ENCODE data around the gene DGAT2. TPM values are rescaled to one million over a fixed set of nuclear protein-coding genes. Genes with fewer than 3 reads are reported as not detected.

DGAT2 gene
- polyA plus RNA-seq, 1 donor from 2014 or later = 2.7 TPM

DNA sequence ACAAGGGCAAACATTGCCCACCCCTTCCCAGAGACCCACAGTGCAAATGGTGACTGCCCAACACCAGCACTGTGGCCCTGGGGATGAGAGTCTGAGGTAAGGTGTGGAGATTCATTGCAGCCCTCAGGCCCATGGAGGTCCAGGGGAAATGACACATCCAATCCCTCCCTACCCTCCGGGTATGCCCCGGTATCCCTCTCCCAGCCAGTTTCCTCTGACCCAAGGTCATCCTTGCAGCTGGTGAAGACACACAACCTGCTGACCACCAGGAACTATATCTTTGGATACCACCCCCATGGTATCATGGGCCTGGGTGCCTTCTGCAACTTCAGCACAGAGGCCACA, 27.5 kb downstream of the DGAT2 start:
- no peaks in the 10 kb centered on the region for H3K79me2 ChIP-seq (replicated peaks; ENCODE audit: insufficient read depth, low read length)
- TF ChIP-seq SMC3 (conservative IDR thresholded peaks at IDR 0.05; ENCODE audit: poor library complexity) = no peak
- TF ChIP-seq, protein P1, sequence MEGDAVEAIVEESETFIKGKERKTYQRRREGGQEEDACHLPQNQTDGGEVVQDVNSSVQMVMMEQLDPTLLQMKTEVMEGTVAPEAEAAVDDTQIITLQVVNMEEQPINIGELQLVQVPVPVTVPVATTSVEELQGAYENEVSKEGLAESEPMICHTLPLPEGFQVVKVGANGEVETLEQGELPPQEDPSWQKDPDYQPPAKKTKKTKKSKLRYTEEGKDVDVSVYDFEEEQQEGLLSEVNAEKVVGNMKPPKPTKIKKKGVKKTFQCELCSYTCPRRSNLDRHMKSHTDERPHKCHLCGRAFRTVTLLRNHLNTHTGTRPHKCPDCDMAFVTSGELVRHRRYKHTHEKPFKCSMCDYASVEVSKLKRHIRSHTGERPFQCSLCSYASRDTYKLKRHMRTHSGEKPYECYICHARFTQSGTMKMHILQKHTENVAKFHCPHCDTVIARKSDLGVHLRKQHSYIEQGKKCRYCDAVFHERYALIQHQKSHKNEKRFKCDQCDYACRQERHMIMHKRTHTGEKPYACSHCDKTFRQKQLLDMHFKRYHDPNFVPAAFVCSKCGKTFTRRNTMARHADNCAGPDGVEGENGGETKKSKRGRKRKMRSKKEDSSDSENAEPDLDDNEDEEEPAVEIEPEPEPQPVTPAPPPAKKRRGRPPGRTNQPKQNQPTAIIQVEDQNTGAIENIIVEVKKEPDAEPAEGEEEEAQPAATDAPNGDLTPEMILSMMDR (IDR thresholded peaks at IDR 0.05; ENCODE audit: poor library complexity, severe bottlenecking) = no peak
- TF ChIP-seq MXI1 (conservative IDR thresholded peaks at IDR 0.05; ENCODE audit: poor library complexity, severe bottlenecking) = no peak
- no peak for TF ChIP-seq EZH2 (IDR thresholded peaks at IDR 0.05; ENCODE audit: borderline replicate concordance, insufficient read depth, low read length, poor library complexity, severe bottlenecking)
- TF ChIP-seq POLR2AphosphoS5 (IDR thresholded peaks at IDR 0.05) = no peak
- no peak for TF ChIP-seq EP300 (conservative IDR thresholded peaks at IDR 0.05; ENCODE audit: poor library complexity, severe bottlenecking)
- no peak for TF ChIP-seq RAD21 (conservative IDR thresholded peaks at IDR 0.05)
- TF ChIP-seq TAF1 (IDR thresholded peaks at IDR 0.05; ENCODE audit: low read depth) = no peak
- TF ChIP-seq, protein P2, sequence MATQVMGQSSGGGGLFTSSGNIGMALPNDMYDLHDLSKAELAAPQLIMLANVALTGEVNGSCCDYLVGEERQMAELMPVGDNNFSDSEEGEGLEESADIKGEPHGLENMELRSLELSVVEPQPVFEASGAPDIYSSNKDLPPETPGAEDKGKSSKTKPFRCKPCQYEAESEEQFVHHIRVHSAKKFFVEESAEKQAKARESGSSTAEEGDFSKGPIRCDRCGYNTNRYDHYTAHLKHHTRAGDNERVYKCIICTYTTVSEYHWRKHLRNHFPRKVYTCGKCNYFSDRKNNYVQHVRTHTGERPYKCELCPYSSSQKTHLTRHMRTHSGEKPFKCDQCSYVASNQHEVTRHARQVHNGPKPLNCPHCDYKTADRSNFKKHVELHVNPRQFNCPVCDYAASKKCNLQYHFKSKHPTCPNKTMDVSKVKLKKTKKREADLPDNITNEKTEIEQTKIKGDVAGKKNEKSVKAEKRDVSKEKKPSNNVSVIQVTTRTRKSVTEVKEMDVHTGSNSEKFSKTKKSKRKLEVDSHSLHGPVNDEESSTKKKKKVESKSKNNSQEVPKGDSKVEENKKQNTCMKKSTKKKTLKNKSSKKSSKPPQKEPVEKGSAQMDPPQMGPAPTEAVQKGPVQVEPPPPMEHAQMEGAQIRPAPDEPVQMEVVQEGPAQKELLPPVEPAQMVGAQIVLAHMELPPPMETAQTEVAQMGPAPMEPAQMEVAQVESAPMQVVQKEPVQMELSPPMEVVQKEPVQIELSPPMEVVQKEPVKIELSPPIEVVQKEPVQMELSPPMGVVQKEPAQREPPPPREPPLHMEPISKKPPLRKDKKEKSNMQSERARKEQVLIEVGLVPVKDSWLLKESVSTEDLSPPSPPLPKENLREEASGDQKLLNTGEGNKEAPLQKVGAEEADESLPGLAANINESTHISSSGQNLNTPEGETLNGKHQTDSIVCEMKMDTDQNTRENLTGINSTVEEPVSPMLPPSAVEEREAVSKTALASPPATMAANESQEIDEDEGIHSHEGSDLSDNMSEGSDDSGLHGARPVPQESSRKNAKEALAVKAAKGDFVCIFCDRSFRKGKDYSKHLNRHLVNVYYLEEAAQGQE (IDR thresholded peaks at IDR 0.05; ENCODE audit: borderline replicate concordance) = no peak

DNA sequence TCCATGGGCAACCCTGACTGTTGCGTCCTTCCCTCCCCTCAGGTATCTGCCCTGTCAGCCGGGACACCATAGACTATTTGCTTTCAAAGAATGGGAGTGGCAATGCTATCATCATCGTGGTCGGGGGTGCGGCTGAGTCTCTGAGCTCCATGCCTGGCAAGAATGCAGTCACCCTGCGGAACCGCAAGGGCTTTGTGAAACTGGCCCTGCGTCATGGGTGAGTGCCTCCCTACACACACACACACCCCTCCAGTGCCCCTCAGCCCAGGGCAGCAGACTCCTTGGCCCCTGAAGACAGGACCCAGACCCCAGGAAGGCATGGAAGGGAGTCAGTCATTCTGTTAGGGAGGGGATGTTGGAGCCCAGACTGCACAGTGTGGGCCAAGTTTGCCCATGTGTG, 28.5 kb downstream of the DGAT2 start:
- TF ChIP-seq TAF1 (IDR thresholded peaks at IDR 0.05; ENCODE audit: low read depth) = no peak
- no peak for TF ChIP-seq SMC3 (conservative IDR thresholded peaks at IDR 0.05; ENCODE audit: poor library complexity)
- TF ChIP-seq POLR2AphosphoS5 (IDR thresholded peaks at IDR 0.05) = no peak
- no peak for TF ChIP-seq RAD21 (conservative IDR thresholded peaks at IDR 0.05)
- TF ChIP-seq, protein P2 (IDR thresholded peaks at IDR 0.05; ENCODE audit: borderline replicate concordance) = no peak
- TF ChIP-seq, protein P1 (IDR thresholded peaks at IDR 0.05; ENCODE audit: poor library complexity, severe bottlenecking) = no peak
- TF ChIP-seq MXI1 (conservative IDR thresholded peaks at IDR 0.05; ENCODE audit: poor library complexity, severe bottlenecking) = no peak
- TF ChIP-seq EZH2 (IDR thresholded peaks at IDR 0.05; ENCODE audit: borderline replicate concordance, insufficient read depth, low read length, poor library complexity, severe bottlenecking) = no peak
- TF ChIP-seq EP300 (conservative IDR thresholded peaks at IDR 0.05; ENCODE audit: poor library complexity, severe bottlenecking) = no peak
- H3K4me3 ChIP-seq (ENCODE audit: low read length) = no peak overlapping the region
- H3F3A ChIP-seq (ENCODE audit: insufficient read depth, low read length, poor library complexity, severe bottlenecking) = no peaks in the 10 kb centered on the region
- no peaks in the 10 kb centered on the region for H3K79me2 ChIP-seq (replicated peaks; ENCODE audit: insufficient read depth, low read length)
- H3K36me3 ChIP-seq (ENCODE audit: insufficient read depth, low read length) = no peaks in the 10 kb centered on the region
- no peak overlapping the region for H3K9ac ChIP-seq (ENCODE audit: low read length)
- no peak overlapping the region for H3K27ac ChIP-seq (ENCODE audit: low read length)
- H4K20me1 ChIP-seq (ENCODE audit: insufficient read depth) = no peaks in the 10 kb centered on the region
- no peak overlapping the region for H3K4me2 ChIP-seq (ENCODE audit: low read length)
- H3K9me3 ChIP-seq (ENCODE audit: low read length) = no peaks in the 10 kb centered on the region
- H3K9me2 ChIP-seq (ENCODE audit: insufficient read depth, low read length) = no peaks in the 10 kb centered on the region
- no peaks in the 10 kb centered on the region for H3K27me3 ChIP-seq (ENCODE audit: insufficient read depth, low read depth, low read length)
- H2AFZ ChIP-seq (ENCODE audit: low read depth, low read length) = no peak overlapping the region

More for the DNA sequence above, 27.5 kb downstream of the DGAT2 start:
- Histone ChIP-seq H3K27me3 (ENCODE audit: insufficient read depth, low read depth, low read length) (no peaks in the 10 kb centered on the region), H3K9me3 (ENCODE audit: low read length) (no peaks in the 10 kb centered on the region), H3K9me2 (ENCODE audit: insufficient read depth, low read length) (no peaks in the 10 kb centered on the region), H2AFZ (ENCODE audit: low read depth, low read length) (no peak overlapping the region), H3K4me3 (ENCODE audit: low read length) (no peak overlapping the region), H3K27ac (ENCODE audit: low read length) (no peak overlapping the region), H3F3A (ENCODE audit: insufficient read depth, low read length, poor library complexity, severe bottlenecking) (no peaks in the 10 kb centered on the region), H4K20me1 (ENCODE audit: insufficient read depth) (no peaks in the 10 kb centered on the region), H3K9ac (ENCODE audit: low read length) (no peak overlapping the region), H3K4me2 (ENCODE audit: low read length) (no peak overlapping the region), H3K36me3 (ENCODE audit: insufficient read depth, low read length) (no peaks in the 10 kb centered on the region)

Measured in neural cell (in vitro differentiated cells).